Astrocyte (in vitro differentiated cells and primary cell): ENCODE measurements around the gene ALKBH3. TPM values are rescaled to one million over a fixed set of nuclear protein-coding genes. Genes with fewer than 3 reads are reported as not detected.

Experiments used
- DNase-seq: peaks from one replicate; pipeline ENCODE4 v3.0.0-alpha.2; 2010; ENCODE audit warnings: low read depth
- FAIRE-seq: peaks from 2 replicates; lab custom pipeline; 2011; peaks lifted over from hg19 to GRCh38; lab: Jason Lieb, UNC
- H2AFZ ChIP-seq: 2 replicates; pipeline ENCODE4 v1.6.0; 2012; ENCODE audit warnings: low read depth, low read length, inconsistent platforms
- H3K27ac ChIP-seq: 2 replicates; pipeline ENCODE4 v1.5.1; 2011; ENCODE audit warnings: low read depth, low read length, inconsistent platforms
- H3K27me3 ChIP-seq: 2 replicates; pipeline ENCODE4 v1.6.0; 2011; ENCODE audit warnings: low read length, inconsistent platforms; ENCODE audit not compliant: insufficient read depth
- H3K36me3 ChIP-seq: 2 replicates; pipeline ENCODE4 v1.5.1; 2011; ENCODE audit warnings: low read length, inconsistent platforms; ENCODE audit not compliant: insufficient read depth
- H3K4me1 ChIP-seq: 2 replicates; pipeline ENCODE4 v1.5.1; 2011; ENCODE audit warnings: low read length, inconsistent platforms; ENCODE audit not compliant: insufficient read depth
- H3K4me2 ChIP-seq: 2 replicates; pipeline ENCODE4 v1.6.0; 2012; ENCODE audit warnings: low read length, inconsistent platforms
- H3K4me3 ChIP-seq: 2 replicates; pipeline ENCODE4 v1.5.1; 2011; ENCODE audit warnings: low read depth, mild to moderate bottlenecking, low read length, inconsistent platforms; ENCODE audit not compliant: insufficient read depth
- H3K79me2 ChIP-seq: 2 replicates; pipeline ENCODE4 v1.6.0; 2012; ENCODE audit warnings: mild to moderate bottlenecking, low read length, inconsistent platforms; ENCODE audit not compliant: insufficient read depth
- H3K9ac ChIP-seq: 2 replicates; pipeline ENCODE4 v1.6.0; 2012; ENCODE audit warnings: mild to moderate bottlenecking, low read length, inconsistent platforms
- H3K9me3 ChIP-seq: 2 replicates; pipeline ENCODE4 v1.5.1; 2012; ENCODE audit warnings: low read depth, mild to moderate bottlenecking, low read length, inconsistent platforms; ENCODE audit not compliant: insufficient read depth
- H4K20me1 ChIP-seq: 2 replicates; pipeline ENCODE4 v1.6.0; 2012; ENCODE audit warnings: low read length, inconsistent platforms; ENCODE audit not compliant: insufficient read depth
- H3K27ac Mint-ChIP-seq: one replicate; pipeline ENCODE4 v1.8.0; 2021; ENCODE audit warnings: mild to moderate bottlenecking, mixed read lengths; ENCODE audit not compliant: unreplicated experiment
- H3K27me3 Mint-ChIP-seq: one replicate; pipeline ENCODE4 v1.8.0; 2021; ENCODE audit warnings: low read depth, mixed read lengths; ENCODE audit not compliant: unreplicated experiment
- H3K36me3 Mint-ChIP-seq: one replicate; pipeline ENCODE4 v1.8.0; 2021; ENCODE audit warnings: low read depth, mixed read lengths; ENCODE audit not compliant: unreplicated experiment
- H3K4me1 Mint-ChIP-seq: one replicate; pipeline ENCODE4 v1.8.0; 2021; ENCODE audit warnings: low read depth, mixed read lengths; ENCODE audit not compliant: unreplicated experiment
- H3K4me3 Mint-ChIP-seq: one replicate; pipeline ENCODE4 v1.8.0; 2021; ENCODE audit warnings: mild to moderate bottlenecking, moderate library complexity, mixed read lengths; ENCODE audit not compliant: unreplicated experiment
- H3K9me3 Mint-ChIP-seq: one replicate; pipeline ENCODE4 v1.8.0; 2021; ENCODE audit warnings: mild to moderate bottlenecking, mixed read lengths; ENCODE audit not compliant: unreplicated experiment
- EZH2 ChIP-seq: IDR thresholded peaks from 2 replicates; pipeline ENCODE4 v1.6.1; 2012; ENCODE audit warnings: mild to moderate bottlenecking, low read length, inconsistent platforms; ENCODE audit not compliant: insufficient read depth
- total RNA-seq: library from RNA; stranded (reverse); gene quantifications from 2 replicates; pipeline ENCODE4 v1.2.1, GENCODE V29; 2021
- TF ChIP-seq, protein P1 (sequence below): IDR thresholded peaks from 2 replicates; pipeline ENCODE4 v1.5.1; 2011; ENCODE audit warnings: low read depth, mild to moderate bottlenecking, inconsistent platforms, low read length, moderate library complexity; ENCODE audit not compliant: insufficient read depth

The ALKBH3 gene
- total RNA-seq, 1 donor from 2014 or later: 30.5 TPM

DNA sequence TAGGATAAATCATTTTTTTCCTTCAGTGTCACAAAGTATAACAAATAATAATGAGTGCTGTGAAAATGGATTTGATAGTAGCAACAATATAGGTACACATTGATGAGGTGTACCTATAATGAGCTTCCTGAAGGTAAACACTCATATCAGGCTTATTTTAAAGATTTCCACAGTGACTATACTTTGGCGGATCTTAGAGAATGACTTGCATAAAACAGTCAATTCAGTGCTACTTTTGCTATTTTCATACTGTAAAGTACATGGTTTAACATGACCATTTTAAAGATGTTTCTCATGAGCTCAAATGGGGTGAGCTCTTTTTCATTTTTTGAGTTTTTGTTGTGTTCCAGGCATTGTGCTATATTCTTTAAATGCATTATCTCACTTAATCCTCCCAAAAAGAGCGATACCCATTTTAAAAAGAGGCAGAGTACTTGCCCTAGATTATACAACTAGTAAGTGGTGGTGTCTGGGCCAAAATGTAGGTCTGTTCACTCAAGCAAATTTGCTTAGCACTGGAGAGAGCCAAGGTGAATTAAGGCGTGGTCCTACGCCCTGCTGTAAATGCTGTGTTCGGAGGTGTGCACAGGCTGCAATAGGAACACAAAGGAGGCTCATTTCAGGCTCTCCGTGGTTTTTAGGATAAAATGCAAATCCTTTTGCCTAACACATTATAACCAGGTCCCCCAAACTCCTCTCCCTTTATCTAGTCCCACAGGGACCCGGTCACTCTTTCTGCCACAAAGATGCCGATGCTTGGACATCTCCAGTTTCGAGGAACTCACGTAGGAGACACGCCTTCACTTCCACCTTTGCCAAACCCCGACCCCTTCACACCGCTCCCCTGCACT lies 617 bp upstream of the ALKBH3 start:
- H3K27me3 Mint-ChIP-seq: peaks cover 35% of the 10 kb centered on the region
- Histone ChIP-seq H2AFZ (peak overlapping the region; percentile 100), H3K36me3 (peaks cover 16% of the 10 kb centered on the region)

DNA sequence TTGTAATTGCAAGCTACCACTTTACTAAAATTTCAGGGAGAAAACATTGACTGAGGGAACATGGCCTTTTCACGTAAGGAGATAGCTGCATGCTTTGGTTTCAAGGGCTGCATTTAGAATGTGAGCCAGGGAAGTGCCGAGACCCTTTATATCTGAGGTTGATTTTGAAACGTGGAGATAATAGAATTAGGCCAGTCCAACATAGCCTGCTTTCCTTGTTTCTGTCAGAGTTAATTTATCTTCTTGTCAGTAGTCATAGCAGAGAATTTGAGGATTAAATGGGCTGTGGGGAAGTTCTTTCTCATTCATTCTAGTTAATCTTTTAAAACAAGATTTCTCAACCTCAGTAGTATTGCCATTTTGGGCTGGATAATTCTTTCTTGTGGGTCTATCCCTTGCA lies 12.2 kb downstream of the ALKBH3 start:
- Histone ChIP-seq H4K20me1 (no peaks in the 10 kb centered on the region), H3K4me2 (no peak overlapping the region), H3K4me1 (no peaks in the 10 kb centered on the region), H3K79me2 (no peaks in the 10 kb centered on the region), H3K27ac (no peak overlapping the region), H3K27me3 (no peaks in the 10 kb centered on the region), H3K4me3 (no peak overlapping the region), H2AFZ (no peak overlapping the region), H3K9me3 (no peaks in the 10 kb centered on the region), H3K36me3 (peaks cover 25% of the 10 kb centered on the region), H3K9ac (no peak overlapping the region)
- Mint-ChIP-seq H3K36me3 (peaks cover 10% of the 10 kb centered on the region), H3K9me3 (no peaks in the 10 kb centered on the region), H3K4me1 (no peaks in the 10 kb centered on the region), H3K27ac (no peak overlapping the region), H3K4me3 (no peak overlapping the region), H3K27me3 (no peaks in the 10 kb centered on the region)
- no peak for FAIRE-seq
- DNase-seq: no peak
- TF ChIP-seq, protein P1, sequence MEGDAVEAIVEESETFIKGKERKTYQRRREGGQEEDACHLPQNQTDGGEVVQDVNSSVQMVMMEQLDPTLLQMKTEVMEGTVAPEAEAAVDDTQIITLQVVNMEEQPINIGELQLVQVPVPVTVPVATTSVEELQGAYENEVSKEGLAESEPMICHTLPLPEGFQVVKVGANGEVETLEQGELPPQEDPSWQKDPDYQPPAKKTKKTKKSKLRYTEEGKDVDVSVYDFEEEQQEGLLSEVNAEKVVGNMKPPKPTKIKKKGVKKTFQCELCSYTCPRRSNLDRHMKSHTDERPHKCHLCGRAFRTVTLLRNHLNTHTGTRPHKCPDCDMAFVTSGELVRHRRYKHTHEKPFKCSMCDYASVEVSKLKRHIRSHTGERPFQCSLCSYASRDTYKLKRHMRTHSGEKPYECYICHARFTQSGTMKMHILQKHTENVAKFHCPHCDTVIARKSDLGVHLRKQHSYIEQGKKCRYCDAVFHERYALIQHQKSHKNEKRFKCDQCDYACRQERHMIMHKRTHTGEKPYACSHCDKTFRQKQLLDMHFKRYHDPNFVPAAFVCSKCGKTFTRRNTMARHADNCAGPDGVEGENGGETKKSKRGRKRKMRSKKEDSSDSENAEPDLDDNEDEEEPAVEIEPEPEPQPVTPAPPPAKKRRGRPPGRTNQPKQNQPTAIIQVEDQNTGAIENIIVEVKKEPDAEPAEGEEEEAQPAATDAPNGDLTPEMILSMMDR: no peak
- no peak for TF ChIP-seq EZH2

More for the DNA sequence above, 617 bp upstream of the ALKBH3 start:
- peak overlapping the region; percentile 96 for H3K4me3 Mint-ChIP-seq
- Histone ChIP-seq H3K27me3 (peaks cover 5% of the 10 kb centered on the region), H3K9ac (peak overlapping the region; percentile 92), H4K20me1 (no peaks in the 10 kb centered on the region), H3K4me3 (peak overlapping the region; percentile 88), H3K4me2 (peak overlapping the region; percentile 96), H3K79me2 (peaks cover 13% of the 10 kb centered on the region), H3K27ac (no peak overlapping the region), H3K9me3 (no peaks in the 10 kb centered on the region), H3K4me1 (peaks cover 16% of the 10 kb centered on the region)
- TF ChIP-seq, protein P1: no peak
- no peak for TF ChIP-seq EZH2
- peak; percentile 43 for FAIRE-seq
- peaks cover 8% of the 10 kb centered on the region for H3K4me1 Mint-ChIP-seq
- peak overlapping the region; percentile 70 for H3K27ac Mint-ChIP-seq
- no peak for DNase-seq
- H3K9me3 Mint-ChIP-seq: no peaks in the 10 kb centered on the region
- H3K36me3 Mint-ChIP-seq: peaks cover 4% of the 10 kb centered on the region

DNA sequence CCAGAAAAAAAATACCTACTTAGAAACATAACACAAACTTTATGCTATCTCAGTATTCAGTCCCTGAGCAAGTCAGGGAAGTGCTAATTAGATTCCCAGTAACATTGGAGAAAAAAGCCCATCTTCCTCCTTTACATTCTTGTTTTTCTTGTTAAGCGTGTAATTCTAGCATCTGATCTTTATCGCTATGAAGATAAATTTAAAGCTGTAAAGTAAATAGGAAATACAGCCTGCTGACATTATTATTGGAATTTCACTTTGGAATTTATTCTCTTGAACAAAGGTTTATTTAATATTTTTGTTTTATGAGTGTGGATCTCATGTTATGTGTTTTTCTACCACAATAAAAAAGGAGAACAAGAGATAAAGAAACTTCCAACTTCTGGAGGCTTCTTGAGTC lies 13.9 kb downstream of the ALKBH3 start:
- Histone ChIP-seq H2AFZ (no peak overlapping the region), H3K4me1 (no peaks in the 10 kb centered on the region), H4K20me1 (peaks cover 6% of the 10 kb centered on the region), H3K79me2 (no peaks in the 10 kb centered on the region), H3K36me3 (peaks cover 25% of the 10 kb centered on the region), H3K9me3 (no peaks in the 10 kb centered on the region), H3K27me3 (no peaks in the 10 kb centered on the region), H3K9ac (no peak overlapping the region), H3K4me3 (no peak overlapping the region), H3K27ac (no peak overlapping the region), H3K4me2 (no peak overlapping the region)
- TF ChIP-seq, protein P1: no peak
- TF ChIP-seq EZH2: no peak
- no peak for FAIRE-seq
- Mint-ChIP-seq H3K9me3 (no peaks in the 10 kb centered on the region), H3K36me3 (peaks cover 27% of the 10 kb centered on the region), H3K4me1 (no peaks in the 10 kb centered on the region), H3K27ac (no peak overlapping the region), H3K4me3 (no peak overlapping the region), H3K27me3 (no peaks in the 10 kb centered on the region)
- no peak for DNase-seq
